GM18526 (cell line): ENCODE data around the gene C16orf78.

ENCODE experiments used
- POLR2A ChIP-seq: IDR thresholded peaks from 3 replicates; pipeline ENCODE4 v1.6.1; 2011; ENCODE audit not compliant: insufficient read length; ENCODE audit errors: extremely low read depth

The C16orf78 gene

DNA sequence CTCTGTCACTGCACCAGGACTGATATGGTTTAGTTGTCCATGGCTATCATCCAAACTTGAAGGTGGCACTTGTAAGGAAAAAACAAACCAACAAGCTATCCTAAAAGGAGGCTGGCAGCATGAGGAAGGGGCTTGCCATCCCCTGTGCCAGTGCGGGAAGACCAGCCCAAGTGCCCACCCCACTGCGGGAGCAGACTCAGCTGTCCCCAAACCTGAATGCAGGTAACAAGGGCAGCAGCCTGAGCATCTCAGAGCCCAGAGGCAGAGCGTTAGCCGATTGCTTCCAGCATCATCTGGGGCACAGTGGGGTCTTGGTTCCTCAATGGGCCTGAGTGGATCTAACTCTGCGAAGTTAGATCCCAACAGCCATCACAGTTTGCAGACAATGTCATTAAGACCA, 29.2 kb upstream of the C16orf78 start:
- TF ChIP-seq POLR2A: no peak

- TF ChIP-seq POLR2A: no peak
Observed at GRCh38 chr16:49345829-49346228, 27.8 kb upstream of the C16orf78 start.

DNA sequence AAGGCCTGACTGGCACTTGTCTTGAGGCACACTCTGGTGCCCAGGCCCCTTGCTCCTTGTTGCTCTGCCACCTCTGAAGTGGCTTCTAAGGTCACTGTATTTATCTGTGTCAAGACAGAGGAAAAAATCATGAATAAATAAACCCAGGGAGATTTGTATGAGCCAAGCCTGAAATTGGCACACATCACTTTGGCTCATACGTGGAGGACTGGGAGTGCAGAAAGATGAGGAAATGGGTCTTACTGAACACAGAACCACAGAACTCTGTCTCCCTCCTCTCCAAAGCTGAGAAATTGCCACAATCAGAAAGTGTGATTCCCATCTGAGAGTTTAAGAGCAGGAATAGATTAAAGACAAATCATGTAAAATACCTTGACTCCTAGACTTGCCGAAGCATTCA, 27.1 kb upstream of the C16orf78 start:
- no peak for TF ChIP-seq POLR2A

GRCh38 chr16:49347476-49347875, 26.1 kb upstream of the C16orf78 start:
- no peak for TF ChIP-seq POLR2A

GRCh38 chr16:49348408-49349176, 25.0 kb upstream of the C16orf78 start:
- no peak for TF ChIP-seq POLR2A

DNA sequence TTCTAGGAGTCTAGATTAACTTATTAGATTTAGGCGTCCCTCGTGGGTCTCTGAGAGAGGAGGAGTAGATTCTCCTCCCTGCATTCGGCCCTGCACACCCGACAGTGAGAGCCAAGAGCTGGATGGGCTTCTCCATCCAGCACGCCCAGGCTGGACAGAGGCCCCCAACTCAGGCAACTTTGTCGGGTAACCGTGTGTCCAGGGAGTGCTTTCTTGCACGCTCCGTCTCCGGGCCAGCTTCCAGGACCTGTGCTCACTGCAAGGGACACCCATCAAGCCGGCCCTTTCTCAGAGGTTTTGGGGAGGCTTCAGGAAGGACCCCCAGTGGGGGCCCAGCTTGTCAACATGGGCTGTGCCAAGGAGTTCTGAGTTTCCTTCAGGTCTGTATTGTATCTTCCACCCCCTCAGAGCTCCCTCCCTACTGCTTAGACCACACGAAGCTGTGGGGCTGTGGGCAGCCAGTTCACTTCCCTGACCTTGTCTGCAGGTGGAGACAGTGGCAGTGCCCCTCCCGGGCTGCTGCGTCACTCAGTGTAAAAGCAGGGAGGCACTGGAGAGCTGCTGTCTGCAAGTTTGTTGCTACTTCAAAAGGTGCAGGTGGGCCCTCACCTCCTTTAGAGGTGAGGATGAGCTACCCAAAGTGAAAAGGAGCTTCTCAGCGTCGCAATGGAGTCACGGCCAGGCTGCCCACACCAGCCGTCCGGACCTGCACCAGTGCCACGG, 24.0 kb upstream of the C16orf78 start:
- no peak for TF ChIP-seq POLR2A

DNA sequence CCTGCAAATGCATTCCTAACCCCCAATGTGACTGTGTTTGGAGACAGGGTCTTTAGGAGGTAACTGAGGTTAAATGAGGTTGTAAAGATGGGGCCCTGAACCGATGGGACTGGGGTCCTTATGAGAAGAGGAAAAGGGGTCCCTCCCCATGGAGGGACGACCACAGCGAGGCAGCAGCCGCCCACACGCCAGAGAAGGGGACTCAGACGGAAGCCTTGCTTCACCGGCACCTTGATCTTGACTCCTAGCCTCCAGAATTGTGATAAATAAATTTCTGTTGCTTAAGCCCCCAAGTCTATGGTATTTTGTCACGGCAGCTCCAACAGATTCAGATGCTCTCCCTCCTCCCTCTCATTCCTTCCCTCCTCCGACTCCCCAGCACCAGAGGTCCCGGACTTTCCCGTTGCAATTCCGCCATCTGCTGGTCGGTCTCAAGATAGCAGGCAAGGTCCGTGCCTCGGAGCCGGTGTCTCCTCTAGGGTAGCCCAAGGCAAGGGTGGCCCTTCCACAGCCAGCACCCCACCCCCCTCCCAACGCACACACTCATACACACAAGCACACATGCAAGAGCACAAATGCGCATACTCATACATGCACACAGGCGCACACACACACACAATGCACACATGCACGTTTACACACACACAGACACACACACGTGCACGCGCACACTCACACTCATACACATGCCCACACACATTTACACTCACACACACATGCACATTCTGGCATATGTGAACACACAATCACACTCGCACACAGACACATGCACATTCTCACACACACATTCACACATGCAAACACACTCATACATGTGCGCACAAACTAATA, 23.1 kb upstream of the C16orf78 start:
- TF ChIP-seq POLR2A: no peak

GRCh38 chr16:49351096-49351487, 22.5 kb upstream of the C16orf78 start:
- no peak for TF ChIP-seq POLR2A

DNA sequence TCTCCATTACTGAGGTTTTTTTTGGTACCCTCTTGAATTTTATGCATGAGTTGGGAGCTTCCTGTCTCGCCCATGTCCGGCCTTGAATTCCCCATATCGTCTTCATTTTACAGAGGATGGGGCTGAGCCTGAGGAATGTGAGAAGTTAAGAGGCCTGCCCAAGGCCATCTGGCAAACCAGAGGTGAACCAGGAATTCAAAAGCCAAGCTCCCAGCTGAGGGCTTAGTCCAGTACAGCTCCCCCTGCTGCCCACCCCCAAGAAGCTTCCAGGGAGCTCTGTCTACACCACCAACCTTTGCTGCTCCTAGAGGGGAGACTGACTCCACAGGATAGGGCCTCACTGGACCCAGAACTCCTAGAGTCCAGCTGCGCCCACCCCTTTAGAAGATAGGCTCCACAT, 20.7 kb upstream of the C16orf78 start:
- no peak for TF ChIP-seq POLR2A

DNA sequence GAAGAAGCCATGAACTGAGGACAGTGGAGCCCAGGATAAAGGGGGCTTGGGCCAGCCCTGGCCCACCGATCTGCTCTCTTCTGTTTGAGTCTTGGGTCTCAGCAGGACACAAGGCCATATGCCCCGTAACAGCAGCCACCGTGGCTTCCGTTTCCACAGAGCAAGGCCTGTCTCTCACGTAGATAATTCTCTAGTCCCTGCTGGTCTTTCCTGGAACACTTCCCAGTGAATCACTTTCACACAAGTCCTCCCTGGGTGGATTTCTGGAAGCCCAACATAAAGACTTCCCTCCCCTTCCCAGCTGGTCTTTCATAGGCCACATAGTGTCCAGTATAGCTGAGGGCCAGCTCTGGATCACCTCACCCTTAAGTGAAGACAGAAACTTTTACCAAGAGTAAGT, 19.9 kb upstream of the C16orf78 start:
- TF ChIP-seq POLR2A: no peak

- TF ChIP-seq POLR2A: no peak
Observed at GRCh38 chr16:49354101-49354500, 19.5 kb upstream of the C16orf78 start.

DNA sequence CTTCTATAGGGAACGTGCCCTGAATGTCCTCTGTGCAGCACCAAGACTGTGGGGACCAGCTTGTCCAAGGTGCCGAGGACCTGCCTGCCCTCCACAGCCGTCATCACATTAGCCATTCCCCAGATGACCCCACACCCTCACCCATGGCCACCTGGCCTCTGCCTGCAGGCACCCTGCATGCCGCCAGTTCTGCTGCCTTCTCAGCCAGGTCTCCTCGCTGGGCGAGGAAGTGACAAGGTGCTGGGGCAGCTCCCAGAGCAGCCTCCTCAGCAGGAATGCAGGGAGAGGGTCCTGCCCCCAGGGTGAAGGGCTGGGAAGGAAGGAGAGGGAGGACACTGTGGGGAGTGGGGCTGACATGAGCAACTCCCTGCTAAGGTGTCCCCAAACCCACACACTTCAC, 18.6 kb upstream of the C16orf78 start:
- no peak for TF ChIP-seq POLR2A

DNA sequence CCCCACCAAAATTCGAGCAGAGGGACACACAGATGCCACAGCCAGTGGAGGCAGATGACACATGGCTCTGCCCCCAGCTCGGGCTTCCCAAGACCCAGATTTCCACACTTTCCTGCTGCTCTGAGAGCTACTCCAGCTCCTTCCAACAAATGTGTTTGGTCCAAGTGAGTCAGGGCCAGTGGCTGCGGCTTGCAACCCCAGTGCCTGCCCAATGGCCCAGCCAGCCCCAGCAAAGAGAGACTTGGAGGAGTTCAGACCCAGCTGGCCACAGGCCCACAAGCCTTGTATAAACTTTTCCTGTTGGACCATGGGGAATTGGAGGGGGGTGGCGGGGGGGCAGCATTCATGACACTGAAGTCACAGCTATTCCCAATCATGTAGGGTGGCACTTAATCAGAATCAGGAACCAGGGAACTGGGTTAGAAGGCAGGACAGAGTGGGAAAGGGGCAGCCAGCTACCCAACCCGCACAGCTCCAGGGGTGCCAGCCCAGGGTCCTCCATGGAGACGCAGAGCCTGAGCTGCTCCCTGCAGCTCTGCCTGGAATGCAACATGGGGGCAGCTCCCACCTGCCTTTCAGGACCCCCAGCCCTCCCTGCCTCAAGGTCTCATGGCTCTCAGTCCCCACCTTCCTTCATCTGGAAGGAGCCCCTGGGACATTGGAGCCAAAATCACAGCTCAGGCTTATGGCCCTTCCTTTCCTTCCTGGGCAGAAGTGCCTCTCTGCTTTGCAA, 17.5 kb upstream of the C16orf78 start:
- no peak for TF ChIP-seq POLR2A

- no peak for TF ChIP-seq POLR2A
Observed at GRCh38 chr16:49356728-49357488, 16.7 kb upstream of the C16orf78 start.
